Ovary (tissue), 9 donors: Measurements from ENCODE around the gene SLC12A5. TPM values are rescaled to one million over a fixed set of nuclear protein-coding genes. Genes with fewer than 3 reads are reported as not detected.

ENCODE experiments used
- DNase-seq, 5 donors: peaks; one replicate each; pipeline ENCODE4 v3.0.0-alpha.2; 2019 to 2020
- H3K27ac ChIP-seq, 2 donors: fragments of 200-600 bp; one replicate each; pipeline versions ENCODE4 v1.5.1 to v1.8.0; 2019 to 2022
- H3K27me3 ChIP-seq: fragments of 200-600 bp; one replicate; pipeline ENCODE4 v1.8.0; 2022
- H3K36me3 ChIP-seq: fragments of 200-600 bp; sonication (generic); one replicate; pipeline ENCODE4 v1.5.1; 2019
- H3K4me1 ChIP-seq: one replicate; pipeline ENCODE4 v1.8.1; 2013; ENCODE audit warnings: mild to moderate bottlenecking, moderate library complexity; ENCODE audit not compliant: insufficient read depth
- H3K4me3 ChIP-seq: fragments of 200-600 bp; sonication (generic); one replicate; pipeline ENCODE4 v1.5.1; 2017
- H3K9me3 ChIP-seq, 2 donors: fragments of 200-600 bp in 1 of 2; sonication (generic) in 1 of 2; one replicate each; pipeline versions ENCODE4 v1.5.1 to v1.8.1; 2013 to 2019; ENCODE audit warnings: mild to moderate bottlenecking in 1 of 2, moderate library complexity in 1 of 2
- CTCF ChIP-seq, 3 donors: fragments of 450-650 bp in 2 of 3; fragments of 200-600 bp in 1 of 3; IDR thresholded peaks; one replicate each; pipeline versions ENCODE4 v1.5.1 to v1.8.0; 2016 to 2022; ENCODE audit warnings: antibody characterized with exemption in 3 of 3, mild to moderate bottlenecking in 1 of 3
- EP300 ChIP-seq: sonication (generic); formaldehyde crosslinking; IDR thresholded peaks from one replicate; pipeline ENCODE4 v1.6.1; 2017; ENCODE audit warnings: antibody characterized with exemption
- POLR2A ChIP-seq: fragments of 450-650 bp; IDR thresholded peaks from one replicate; pipeline ENCODE4 v1.6.1; 2017; ENCODE audit warnings: antibody characterized with exemption, mild to moderate bottlenecking, moderate library complexity
- WGBS, 3 donors: extraction: QIAGEN DNeasy Blood & Tissue Kit in 1 of 3; methylation state at CpG; one replicate each; pipeline versions ENCODE4 v1.1.5 to v1.1.7; 2013 to 2017; 5-methylcytosine and 5-hydroxymethylcytosine counted together
- intact Hi-C, 4 donors: fragments of 100-400 bp; cut with DNase I; formaldehyde crosslinking; loops; one replicate each; pipeline versions ENCODE4 v1.11.0 to v1.15.1; 2022 to 2023
- polyA plus RNA-seq, 2 donors: library from polyadenylated mRNA; stranded (reverse); fragments of 200-250 nt in 1 of 2; fragments of 350-450 nt in 1 of 2; fragmentation: Illumina TruSeq in 1 of 2; extraction: RNeasy Lipid Tissue Mini Kit (QIAGEN cat#74804) in 1 of 2; gene quantifications; one replicate each; pipeline ENCODE4 v1.2.3, GENCODE V29; 2013 to 2014
- total RNA-seq, 7 donors: library from RNA; depleted of rRNA in 2 of 7; stranded (reverse); fragments of >200 nt in 2 of 7; fragmentation: NEBNext Ultra II Directional in 3 of 7; extraction: Animal tissue kit (Norgen Biotek cat#: 25700) in 3 of 7; gene quantifications; one replicate each; pipeline versions ENCODE4 v1.1.0 to v1.2.4, GENCODE V29; 2016 to 2023
- donor health status: DM: no; HTN: no; CAD: no; lungs with moderate emphysema.
- donor health status: DM: no; HTN: no; CAD: no.
- donor health status: Bipolar disorder and iron deficiency.
- donor health status: DM: yes; HTN: yes; CAD: no.
- donor health status: DM: no; HTN: no; CAD: no.
- donor health status: DM: yes; HTN: yes; CAD: no.

SLC12A5 gene
- total and polyA plus RNA-seq, 9 donors, result 1.1 to 3.8 (median 1.4) TPM; not detected in 2

GRCh38 chr20:46053416-46053815, 24.4 kb downstream of the SLC12A5 start:
- H3K4me3 ChIP-seq, result no peak overlapping the region
- intact Hi-C loops, result no loop called here
- no peaks in the 10 kb centered on the region for H3K27me3 ChIP-seq
- no peaks in the 10 kb centered on the region for H3K9me3 ChIP-seq
- H3K36me3 ChIP-seq, result no peaks in the 10 kb centered on the region
- no peak for TF ChIP-seq EP300
- no peak for TF ChIP-seq POLR2A
- TF ChIP-seq CTCF (IDR thresholded peaks at IDR 0.05), result no peak
- DNase-seq, result no peak
- 83 to 87% (median 86%) methylated on average over 8 of the region's 8 CpGs for WGBS, 3 donors
- no peak overlapping the region for H3K27ac ChIP-seq
- H3K4me1 ChIP-seq, result peaks cover 5% of the 10 kb centered on the region

- no peaks in the 10 kb centered on the region for H3K27me3 ChIP-seq
- TF ChIP-seq POLR2A (no peak), EP300 (no peak), CTCF (IDR thresholded peaks at IDR 0.05) (no peak)
Measured at GRCh38 chr20:46054606-46055005, 25.6 kb downstream of the SLC12A5 start.

GRCh38 chr20:46055269-46055668, 26.3 kb downstream of the SLC12A5 start:
- Histone ChIP-seq H3K4me1 (peaks cover 5% of the 10 kb centered on the region), H3K9me3 (no peaks in the 10 kb centered on the region), H3K27ac (no peak overlapping the region), H3K27me3 (no peaks in the 10 kb centered on the region), H3K4me3 (no peak overlapping the region), H3K36me3 (no peaks in the 10 kb centered on the region)
- intact Hi-C loops, result no loop called here
- no peak for DNase-seq
- TF ChIP-seq POLR2A (no peak), CTCF (IDR thresholded peaks at IDR 0.05) (no peak)
- 42 to 63% (median 52%) methylated on average over 1 of the region's 1 CpG for WGBS, 3 donors

More at GRCh38 chr20:46054606-46055005, 25.6 kb downstream of the SLC12A5 start:
- H3K4me3 ChIP-seq, result no peak overlapping the region
- no peaks in the 10 kb centered on the region for H3K36me3 ChIP-seq
- no peak overlapping the region for H3K27ac ChIP-seq
- 39 to 51% (median 47%) methylated on average over 6 of the region's 6 CpGs for WGBS, 3 donors
- H3K9me3 ChIP-seq, result no peaks in the 10 kb centered on the region
- DNase-seq, result no peak
- intact Hi-C loops, result no loop called here
- peaks cover 5% of the 10 kb centered on the region for H3K4me1 ChIP-seq

- no peaks in the 10 kb centered on the region for H3K27me3 ChIP-seq
- DNase-seq, result no peak
- no peaks in the 10 kb centered on the region for H3K36me3 ChIP-seq
- peaks cover 5% of the 10 kb centered on the region for H3K4me1 ChIP-seq
- intact Hi-C loops, result no loop called here
- no peak overlapping the region for H3K4me3 ChIP-seq
- H3K27ac ChIP-seq, result no peak overlapping the region
- 76 to 79% (median 78%) methylated on average over 15 of the region's 15 CpGs for WGBS, 3 donors
- no peak for TF ChIP-seq CTCF (IDR thresholded peaks at IDR 0.05)
- no peak for TF ChIP-seq POLR2A
- no peak for TF ChIP-seq EP300
- H3K9me3 ChIP-seq, result no peaks in the 10 kb centered on the region
Measured at GRCh38 chr20:46056027-46056833, 27.2 kb downstream of the SLC12A5 start.
